ENCODE data around the gene GDF7. TPM values are rescaled to one million over a fixed set of nuclear protein-coding genes. Genes with fewer than 3 reads are reported as not detected.
"Not testable (repeated sequence)": the region's sequence is repeated elsewhere in the genome, so short reads cannot be mapped to it uniquely, and the experiment has no call there.

Gene GDF7
- total and polyA plus RNA-seq, 5 donors: 0.25 to 0.79 (median 0.47) TPM

GRCh38 chr2:20706786-20707185 lies 39.8 kb downstream of the GDF7 start:
- DNase-seq: no peak
- no peak overlapping the region for H3K4me3 ChIP-seq (ENCODE audit: low read length)
- intact Hi-C loops (cut with DNase I): no loop called here
- no peaks in the 10 kb centered on the region for H3K27me3 ChIP-seq (ENCODE audit: control insufficient read depth, insufficient read depth)
- ATAC-seq: no peak
- no peak overlapping the region for H3K27ac ChIP-seq (ENCODE audit: low read length)
- H3K4me1 ChIP-seq (ENCODE audit: control insufficient read depth, insufficient read depth, low read length): peaks cover 2% of the 10 kb centered on the region
- 86% methylated on average over 3 of the region's 3 CpGs for WGBS
- H3K9me3 ChIP-seq (ENCODE audit: control insufficient read depth, low read length): no peaks in the 10 kb centered on the region

GRCh38 chr2:20707601-20708000 lies 40.7 kb downstream of the GDF7 start:
- Histone ChIP-seq H3K4me1 (ENCODE audit: control insufficient read depth, insufficient read depth, low read length) (peaks cover 2% of the 10 kb centered on the region), H3K4me3 (ENCODE audit: low read length) (no peak overlapping the region), H3K27ac (ENCODE audit: low read length) (no peak overlapping the region), H3K9me3 (ENCODE audit: control insufficient read depth, low read length) (no peaks in the 10 kb centered on the region), H3K27me3 (ENCODE audit: control insufficient read depth, insufficient read depth) (no peaks in the 10 kb centered on the region)
- 81% methylated on average over 4 of the region's 4 CpGs for WGBS
- ATAC-seq (no peak), DNase-seq (no peak)
- intact Hi-C loops (cut with DNase I): no loop called here

GRCh38 chr2:20711641-20712040 lies 44.7 kb downstream of the GDF7 start:
- DNase-seq; intact Hi-C loops (cut with DNase I); H3K9me3 ChIP-seq (ENCODE audit: control insufficient read depth, low read length); H3K4me1 ChIP-seq (ENCODE audit: control insufficient read depth, insufficient read depth, low read length); H3K4me3 ChIP-seq (ENCODE audit: low read length); H3K27ac ChIP-seq (ENCODE audit: low read length); ATAC-seq; H3K27me3 ChIP-seq (ENCODE audit: control insufficient read depth, insufficient read depth): not testable (repeated sequence)
- WGBS: 99% methylated on average over 7 of the region's 7 CpGs

- ATAC-seq; intact Hi-C loops (cut with DNase I); H3K27me3 ChIP-seq (ENCODE audit: control insufficient read depth, insufficient read depth): not testable (repeated sequence)
These were observed 46.6 kb downstream of the GDF7 start for GRCh38 chr2:20713585-20713984.

GRCh38 chr2:20714412-20714811 lies 47.5 kb downstream of the GDF7 start:
- H3K27ac ChIP-seq (ENCODE audit: low read length); ATAC-seq; H3K27me3 ChIP-seq (ENCODE audit: control insufficient read depth, insufficient read depth); H3K4me1 ChIP-seq (ENCODE audit: control insufficient read depth, insufficient read depth, low read length); H3K9me3 ChIP-seq (ENCODE audit: control insufficient read depth, low read length); intact Hi-C loops (cut with DNase I); H3K4me3 ChIP-seq (ENCODE audit: low read length); DNase-seq: not testable (repeated sequence)
- WGBS: 96% methylated on average over 2 of the region's 2 CpGs

More at GRCh38 chr2:20713585-20713984, 46.6 kb downstream of the GDF7 start:
- 84% methylated on average over 3 of the region's 3 CpGs for WGBS
- not testable (repeated sequence) for H3K4me3 ChIP-seq (ENCODE audit: low read length); H3K4me1 ChIP-seq (ENCODE audit: control insufficient read depth, insufficient read depth, low read length); H3K27ac ChIP-seq (ENCODE audit: low read length); H3K9me3 ChIP-seq (ENCODE audit: control insufficient read depth, low read length); DNase-seq

- ATAC-seq; intact Hi-C loops (cut with DNase I); H3K4me3 ChIP-seq (ENCODE audit: low read length); H3K9me3 ChIP-seq (ENCODE audit: control insufficient read depth, low read length); DNase-seq; H3K4me1 ChIP-seq (ENCODE audit: control insufficient read depth, insufficient read depth, low read length); H3K27ac ChIP-seq (ENCODE audit: low read length); H3K27me3 ChIP-seq (ENCODE audit: control insufficient read depth, insufficient read depth): not testable (repeated sequence)
- 98% methylated on average over 3 of the region's 3 CpGs for WGBS
These were observed 49.2 kb downstream of the GDF7 start for GRCh38 chr2:20716164-20716563.

- H3K4me1 ChIP-seq (ENCODE audit: control insufficient read depth, insufficient read depth, low read length): no peaks in the 10 kb centered on the region
- 65% methylated on average over 1 of the region's 1 CpG for WGBS
- intact Hi-C loops (cut with DNase I): no loop called here
- H3K4me3 ChIP-seq (ENCODE audit: low read length): no peak overlapping the region
- no peaks in the 10 kb centered on the region for H3K9me3 ChIP-seq (ENCODE audit: control insufficient read depth, low read length)
- no peaks in the 10 kb centered on the region for H3K27me3 ChIP-seq (ENCODE audit: control insufficient read depth, insufficient read depth)
- no peak overlapping the region for H3K27ac ChIP-seq (ENCODE audit: low read length)
- no peak for DNase-seq
- ATAC-seq: no peak
These were observed 50.7 kb downstream of the GDF7 start for GRCh38 chr2:20717641-20718040.

- Histone ChIP-seq H3K4me1 (ENCODE audit: control insufficient read depth, insufficient read depth, low read length) (no peaks in the 10 kb centered on the region), H3K27ac (ENCODE audit: low read length) (no peak overlapping the region), H3K9me3 (ENCODE audit: control insufficient read depth, low read length) (no peaks in the 10 kb centered on the region), H3K27me3 (ENCODE audit: control insufficient read depth, insufficient read depth) (no peaks in the 10 kb centered on the region), H3K4me3 (ENCODE audit: low read length) (no peak overlapping the region)
- intact Hi-C loops (cut with DNase I): no loop called here
- 95% methylated on average over 1 of the region's 1 CpG for WGBS
- DNase-seq (no peak), ATAC-seq (no peak)
These were observed 55.8 kb downstream of the GDF7 start for GRCh38 chr2:20722592-20723240.

- Histone ChIP-seq H3K4me1 (ENCODE audit: control insufficient read depth, insufficient read depth, low read length) (no peaks in the 10 kb centered on the region), H3K27me3 (ENCODE audit: control insufficient read depth, insufficient read depth) (no peaks in the 10 kb centered on the region), H3K4me3 (ENCODE audit: low read length) (no peak overlapping the region), H3K9me3 (ENCODE audit: control insufficient read depth, low read length) (no peaks in the 10 kb centered on the region), H3K27ac (ENCODE audit: low read length) (no peak overlapping the region)
- DNase-seq (no peak), ATAC-seq (no peak)
- intact Hi-C loops (cut with DNase I): no loop called here
These were observed 56.6 kb downstream of the GDF7 start for GRCh38 chr2:20723543-20723942.

- ATAC-seq: no peak
- DNase-seq: no peak
- Histone ChIP-seq H3K4me1 (ENCODE audit: control insufficient read depth, insufficient read depth, low read length) (no peaks in the 10 kb centered on the region), H3K4me3 (ENCODE audit: low read length) (no peak overlapping the region), H3K27ac (ENCODE audit: low read length) (no peak overlapping the region), H3K27me3 (ENCODE audit: control insufficient read depth, insufficient read depth) (no peaks in the 10 kb centered on the region), H3K9me3 (ENCODE audit: control insufficient read depth, low read length) (no peaks in the 10 kb centered on the region)
- 97% methylated on average over 3 of the region's 3 CpGs for WGBS
- intact Hi-C loops (cut with DNase I): no loop called here
These were observed 57.6 kb downstream of the GDF7 start for GRCh38 chr2:20724500-20725053.

GRCh38 chr2:20725782-20726181 lies 58.8 kb downstream of the GDF7 start:
- Histone ChIP-seq H3K9me3 (ENCODE audit: control insufficient read depth, low read length) (no peaks in the 10 kb centered on the region), H3K4me1 (ENCODE audit: control insufficient read depth, insufficient read depth, low read length) (no peaks in the 10 kb centered on the region), H3K4me3 (ENCODE audit: low read length) (no peak overlapping the region), H3K27me3 (ENCODE audit: control insufficient read depth, insufficient read depth) (no peaks in the 10 kb centered on the region), H3K27ac (ENCODE audit: low read length) (no peak overlapping the region)
- intact Hi-C loops (cut with DNase I): no loop called here
- DNase-seq (no peak), ATAC-seq (no peak)
- WGBS: 93% methylated on average over 2 of the region's 2 CpGs

GRCh38 chr2:20726913-20727312 lies 60.0 kb downstream of the GDF7 start:
- Histone ChIP-seq H3K9me3 (ENCODE audit: control insufficient read depth, low read length) (no peaks in the 10 kb centered on the region), H3K4me3 (ENCODE audit: low read length) (no peak overlapping the region), H3K27ac (ENCODE audit: low read length) (no peak overlapping the region), H3K4me1 (ENCODE audit: control insufficient read depth, insufficient read depth, low read length) (no peaks in the 10 kb centered on the region), H3K27me3 (ENCODE audit: control insufficient read depth, insufficient read depth) (no peaks in the 10 kb centered on the region)
- no peak for DNase-seq
- intact Hi-C loops (cut with DNase I): no loop called here
- ATAC-seq: no peak
- WGBS: 98% methylated on average over 5 of the region's 5 CpGs
